ENCODE results near the gene C9orf78. TPM values are rescaled to one million over a fixed set of nuclear protein-coding genes. Genes with fewer than 3 reads are reported as not detected.
A peak's percentile ranks its signal among the peaks of the same experiment; 100 is the strongest.
"Not testable (repeated sequence)": the region's sequence is repeated elsewhere in the genome, so short reads cannot be mapped to it uniquely, and the experiment has no call there.

Gene C9orf78
- total and polyA plus RNA-seq, 7 donors = 55.7 to 172 (median 67.1) TPM

DNA sequence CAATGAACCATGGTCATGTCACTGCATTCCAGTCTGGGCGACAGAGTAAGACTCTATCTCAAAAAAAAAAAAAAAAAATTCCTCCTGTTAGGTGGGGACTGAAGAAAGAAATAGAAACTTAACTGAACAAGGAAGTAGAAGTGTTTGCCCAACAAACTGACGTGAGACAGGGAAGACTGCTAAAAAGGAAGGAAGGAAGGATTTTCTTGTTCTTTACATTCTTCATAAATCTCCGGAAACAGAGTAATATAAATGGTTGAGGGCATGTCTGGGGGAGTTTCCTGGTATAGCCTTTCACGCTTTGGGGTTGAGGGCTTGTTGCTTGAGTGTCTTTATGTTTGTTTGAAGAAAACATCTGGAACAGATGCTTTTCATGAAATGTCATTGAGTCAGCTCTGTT is 29.0 kb downstream of the C9orf78 start:
- DNase-seq = no peak
- no peak for TF ChIP-seq CTCF (IDR thresholded peaks at IDR 0.05)
- H3K27ac ChIP-seq = no peak overlapping the region
- H3K4me3 ChIP-seq = no peak overlapping the region
- intact Hi-C loops (cut with DNase I) = no loop called here
- WGBS, 2 donors = 14 to 52% methylated on average over 4 of the region's 4 CpGs
- H3K36me3 ChIP-seq = peaks cover 10 to 44% (median 14%) of the 10 kb centered on the region in 4 donors
- H3K27me3 ChIP-seq = no peaks in the 10 kb centered on the region
- H3K9me3 ChIP-seq = no peaks in the 10 kb centered on the region
- peaks cover 0 to 15% (median 12%) of the 10 kb centered on the region in 4 donors for H3K4me1 ChIP-seq

- Histone ChIP-seq H3K4me3 (peak overlapping the region; percentile 77 to 95 (median 89)), H3K4me1 (peaks cover 0 to 15% (median 12%) of the 10 kb centered on the region in 4 donors), H3K36me3 (peaks cover 0 to 20% (median 4%) of the 10 kb centered on the region in 4 donors), H3K27me3 (no peaks in the 10 kb centered on the region), H3K27ac (peak overlapping the region; percentile 83 to 95 (median 89)), H3K9me3 (no peaks in the 10 kb centered on the region)
- no peak for DNase-seq
- TF ChIP-seq EP300 (IDR thresholded peaks at IDR 0.05) (no peak), POLR2A (IDR thresholded peaks at IDR 0.05) (no peak), POLR2AphosphoS5 (IDR thresholded peaks at IDR 0.05) (no peak)
- WGBS, 2 donors = 1 to 3% methylated on average over 14 of the region's 14 CpGs
- intact Hi-C loops (cut with DNase I) = no loop called here
These were observed 31.4 kb downstream of the C9orf78 start for GRCh38 chr9:129803676-129804060.

GRCh38 chr9:129802833-129803675 is 32.0 kb downstream of the C9orf78 start, which contains the start of gene TOR1B:
Gene TOR1B, plus strand, starts transcription at chr9:129803184. Its CDS starts 29 bp downstream, at chr9:129803213.
- peak within 1 kb of the TSS; percentile 83 to 95 (median 89) for H3K27ac ChIP-seq

GRCh38 chr9:129801504-129801903 is 33.6 kb downstream of the C9orf78 start:
- DNase-seq = no peak
- Histone ChIP-seq H3K9me3 (no peaks in the 10 kb centered on the region), H3K36me3 (peaks cover 0 to 7% (median 2%) of the 10 kb centered on the region in 4 donors), H3K27me3 (no peaks in the 10 kb centered on the region), H3K4me3 (no peak overlapping the region), H3K27ac (no peak overlapping the region), H3K4me1 (peaks cover 0 to 15% (median 12%) of the 10 kb centered on the region in 4 donors)
- intact Hi-C loops (cut with DNase I) = no loop called here
- 89 to 90% methylated on average over 17 of the region's 17 CpGs for WGBS, 2 donors
- no peak for TF ChIP-seq POLR2A (IDR thresholded peaks at IDR 0.05)
- no peak for TF ChIP-seq EP300 (IDR thresholded peaks at IDR 0.05)
- no peak for TF ChIP-seq POLR2AphosphoS5 (IDR thresholded peaks at IDR 0.05)
- TF ChIP-seq CTCF (IDR thresholded peaks at IDR 0.05) = no peak

More at GRCh38 chr9:129802833-129803675, 32.0 kb downstream of the C9orf78 start, which contains the start of gene TOR1B:
- intact Hi-C loops (cut with DNase I) = no loop called here
- WGBS, 2 donors = 0 to 1% methylated on average over 93 of the region's 93 CpGs
- peaks cover 0 to 15% (median 12%) of the 10 kb centered on the region in 4 donors for H3K4me1 ChIP-seq
- H3K27me3 ChIP-seq = no peaks in the 10 kb centered on the region
- TF ChIP-seq POLR2A (IDR thresholded peaks at IDR 0.05) (peak in 1 of 2 donors; percentile 71), POLR2AphosphoS5 (IDR thresholded peaks at IDR 0.05) (peak; percentile 74 to 91 (median 90)), CTCF (IDR thresholded peaks at IDR 0.05) (no peak), EP300 (IDR thresholded peaks at IDR 0.05) (no peak)
- DNase-seq = peak; percentile 97
- H3K4me3 ChIP-seq = peak within 1 kb of the TSS; percentile 77 to 95 (median 89)
- peaks cover 0 to 19% (median 4%) of the 10 kb centered on the region in 4 donors for H3K36me3 ChIP-seq
- no peaks in the 10 kb centered on the region for H3K9me3 ChIP-seq

DNA sequence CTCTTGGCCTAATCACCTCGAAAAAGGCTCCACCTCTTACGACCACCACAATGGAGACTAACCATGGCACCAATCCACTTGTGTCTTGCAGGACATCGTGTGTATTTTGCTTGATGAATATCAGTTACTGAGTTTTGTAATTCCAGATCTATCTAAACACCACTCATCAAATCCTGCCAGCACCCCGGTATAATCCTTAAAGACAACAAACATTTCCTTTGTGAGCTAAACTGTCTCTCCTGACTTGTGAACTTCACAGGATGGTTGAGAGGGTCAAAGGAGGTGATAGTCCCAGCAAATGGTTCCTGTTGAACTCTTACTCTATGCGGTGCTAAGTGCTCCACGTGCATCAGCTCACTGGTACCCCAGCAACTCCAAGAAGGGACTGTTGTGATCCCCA is 36.1 kb downstream of the C9orf78 start:
- H3K27me3 ChIP-seq = peaks cover 0 to 7% (median 0%) of the 10 kb centered on the region in 3 donors
- intact Hi-C loops (cut with DNase I) = no loop called here
- H3K27ac ChIP-seq = no peak overlapping the region
- WGBS, 2 donors = 63 to 66% methylated on average over 6 of the region's 6 CpGs
- no peak overlapping the region for H3K4me3 ChIP-seq
- H3K36me3 ChIP-seq = no peaks in the 10 kb centered on the region
- no peak for DNase-seq
- no peaks in the 10 kb centered on the region for H3K9me3 ChIP-seq
- H3K4me1 ChIP-seq = peaks cover 0 to 6% (median 5%) of the 10 kb centered on the region in 4 donors
- TF ChIP-seq POLR2A (IDR thresholded peaks at IDR 0.05) (no peak), CTCF (IDR thresholded peaks at IDR 0.05) (no peak), EP300 (IDR thresholded peaks at IDR 0.05) (no peak), POLR2AphosphoS5 (IDR thresholded peaks at IDR 0.05) (no peak)

DNA sequence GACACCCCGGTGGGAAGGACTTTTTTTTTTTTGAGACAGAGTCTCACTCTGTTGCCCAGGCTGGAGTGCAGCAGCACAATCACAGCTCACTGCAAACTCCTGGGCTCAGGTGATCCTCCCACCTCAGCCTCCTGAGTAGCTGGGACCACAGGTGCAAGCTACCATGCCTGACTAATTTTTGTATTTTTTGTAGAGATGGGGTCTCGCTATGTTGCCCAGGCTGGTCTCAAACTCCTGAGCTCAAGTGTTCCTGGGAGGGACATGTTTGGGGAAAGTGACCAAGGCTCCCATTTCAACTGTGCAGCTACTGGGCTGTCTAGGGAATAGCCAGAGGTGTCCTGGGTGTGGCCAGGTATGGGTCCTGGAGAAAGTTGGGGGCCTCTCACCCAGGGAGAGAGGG is 39.0 kb downstream of the C9orf78 start:
- H3K27me3 ChIP-seq; H3K36me3 ChIP-seq; H3K4me3 ChIP-seq; DNase-seq; H3K27ac ChIP-seq; H3K4me1 ChIP-seq; H3K9me3 ChIP-seq; intact Hi-C loops (cut with DNase I): not testable (repeated sequence)
- WGBS, 2 donors = 73 to 74% methylated on average over 2 of the region's 2 CpGs

Data from sigmoid colon (tissue), 7 donors.